Left kidney (tissue), 2 donors: ENCODE results near the gene OPN5. TPM values are rescaled to one million over a fixed set of nuclear protein-coding genes. Genes with fewer than 3 reads are reported as not detected.

Experiments used
- DNase-seq: peaks from one replicate; pipeline ENCODE4 v3.0.0-alpha.2; 2013
- polyA plus RNA-seq: library from polyadenylated mRNA; unstranded; fragments of 120-200 nt; gene quantifications from one replicate; pipeline ENCODE4 v1.2.1, GENCODE V29; 2013; ENCODE audit not compliant: insufficient read length

Gene OPN5
- polyA plus RNA-seq, 1 donor = 1.4 TPM

- DNase-seq = no peak
Observed at GRCh38 chr6:47788498-47788884, 6.7 kb downstream of the OPN5 start.

DNA sequence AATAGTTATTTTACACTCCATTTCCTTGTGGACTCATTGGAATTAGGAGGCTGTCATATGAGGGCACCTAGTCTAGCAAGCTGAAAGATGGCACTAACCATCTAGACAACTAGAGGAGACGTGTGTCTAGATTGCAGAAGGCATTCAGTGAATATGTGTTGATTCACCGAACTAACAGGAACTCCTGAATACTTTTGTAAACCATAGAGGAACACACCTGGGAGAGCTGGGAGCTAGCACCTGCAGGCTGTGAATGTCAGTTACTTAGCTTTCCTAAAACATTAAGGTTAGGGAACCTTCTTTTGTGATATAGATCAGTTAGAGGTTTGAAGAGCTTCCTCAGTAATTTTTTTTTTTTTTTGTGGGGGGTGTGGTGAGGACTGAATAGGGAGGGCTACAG lies 7.7 kb downstream of the OPN5 start:
- no peak for DNase-seq

- no peak for DNase-seq
Observed at GRCh38 chr6:47792216-47792733, 10.4 kb downstream of the OPN5 start.

GRCh38 chr6:47794577-47795135 lies 12.8 kb downstream of the OPN5 start:
- no peak for DNase-seq

- no peak for DNase-seq
Observed at GRCh38 chr6:47801984-47802383, 20.2 kb downstream of the OPN5 start.

DNA sequence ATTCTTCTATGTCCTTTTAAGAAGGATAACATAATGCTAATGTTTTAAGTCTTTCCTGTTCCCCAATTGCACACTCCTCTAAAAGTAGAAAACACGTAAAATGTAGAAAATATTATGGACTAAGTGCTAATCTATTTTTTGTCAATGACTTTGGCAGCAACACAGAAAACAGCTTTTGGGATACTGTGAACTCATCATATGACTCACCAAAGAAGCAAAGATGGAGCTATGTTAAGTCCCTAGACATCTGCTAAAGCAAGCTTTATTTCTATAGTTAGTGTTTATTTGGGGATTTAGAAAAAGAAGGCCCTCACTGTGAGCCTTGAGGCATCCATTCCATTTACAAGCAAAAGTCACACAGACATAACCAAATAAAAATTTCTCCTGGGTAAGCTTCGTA lies 23.0 kb downstream of the OPN5 start:
- no peak for DNase-seq

DNA sequence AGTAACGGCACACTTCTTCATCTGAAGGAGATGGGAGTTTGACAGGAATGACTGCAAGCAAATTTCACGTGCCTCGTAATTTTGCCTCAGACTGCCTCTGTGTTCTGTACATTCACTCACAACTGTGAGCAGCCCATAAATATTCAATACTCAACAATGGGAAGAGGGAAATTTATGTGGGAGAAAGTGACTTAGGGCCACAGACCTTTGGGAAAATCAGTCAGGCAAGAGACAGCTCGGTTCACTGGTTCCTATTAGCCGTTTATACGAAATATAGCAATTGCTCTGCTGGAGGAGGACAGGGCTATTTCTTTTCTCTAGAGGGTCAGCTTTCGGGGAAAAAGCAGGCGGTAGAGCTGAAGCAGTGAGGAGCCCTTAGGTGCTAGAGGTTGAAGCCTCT lies 28.0 kb downstream of the OPN5 start:
- no peak for DNase-seq

DNA sequence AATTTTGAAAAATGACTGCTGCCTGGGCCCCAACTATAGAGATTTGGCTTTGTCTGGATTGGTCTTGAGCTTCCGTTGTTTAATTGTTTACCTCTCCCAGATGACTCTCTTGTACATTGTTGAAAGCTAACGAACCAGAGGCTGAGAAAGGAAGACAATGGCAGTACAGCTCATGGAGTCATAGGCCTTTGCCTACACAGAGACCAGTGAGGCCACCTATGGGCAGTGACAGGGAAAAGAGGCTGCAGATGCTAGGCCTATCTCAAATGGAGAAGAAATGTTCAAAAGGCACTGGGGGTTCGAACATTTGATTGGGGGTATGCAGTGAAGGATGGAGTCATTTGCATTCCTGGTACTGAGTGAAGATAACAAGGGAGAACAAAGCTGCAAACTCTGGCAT lies 29.1 kb downstream of the OPN5 start:
- DNase-seq = no peak

DNA sequence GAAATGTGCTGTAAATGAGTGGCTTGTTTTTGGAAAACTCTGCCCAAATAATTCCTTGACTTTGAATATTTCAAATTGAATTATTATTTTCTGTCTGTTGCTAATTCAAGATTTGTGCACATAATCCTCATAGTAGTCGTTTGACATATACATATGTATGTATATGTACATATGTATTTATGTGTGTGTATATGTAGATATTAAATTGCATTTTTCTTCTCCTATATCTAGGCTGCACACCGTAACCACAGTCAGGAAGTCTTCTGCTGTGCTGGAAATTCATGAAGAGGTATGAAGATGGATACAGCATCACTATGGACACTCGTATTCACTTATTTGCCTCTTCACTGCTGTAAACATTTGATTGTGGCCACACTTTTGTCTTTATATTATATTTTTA lies 29.6 kb downstream of the OPN5 start:
- DNase-seq = no peak

GRCh38 chr6:47817749-47818148 lies 35.9 kb downstream of the OPN5 start:
- DNase-seq = no peak

- DNase-seq = no peak
Observed at GRCh38 chr6:47819461-47819860, 37.6 kb downstream of the OPN5 start.

- DNase-seq = no peak
Observed at GRCh38 chr6:47822856-47823554, 41.2 kb downstream of the OPN5 start.

GRCh38 chr6:47832386-47833100 lies 50.7 kb downstream of the OPN5 start:
- DNase-seq = no peak

GRCh38 chr6:47834196-47834595 lies 52.4 kb downstream of the OPN5 start:
- no peak for DNase-seq

DNA sequence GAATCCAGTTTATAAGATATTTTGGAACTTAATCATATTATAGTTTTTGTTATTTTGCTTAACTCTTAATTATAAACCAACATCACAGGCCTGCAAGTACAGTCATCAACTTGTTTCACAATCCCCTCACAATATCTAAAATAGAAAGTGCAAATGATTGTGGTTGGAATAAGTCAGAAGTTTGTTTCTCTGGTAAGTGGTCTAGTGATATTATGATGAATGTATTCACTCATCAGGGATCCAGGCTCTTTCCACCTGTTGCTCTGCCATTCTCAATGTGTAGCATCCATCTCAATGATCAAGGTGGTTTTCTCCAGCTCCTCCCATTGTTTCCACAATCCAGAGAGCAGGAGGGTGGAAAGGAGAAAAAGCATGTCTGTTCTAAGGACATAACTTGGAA lies 54.2 kb downstream of the OPN5 start:
- no peak for DNase-seq

GRCh38 chr6:47836639-47837038 lies 54.8 kb downstream of the OPN5 start:
- DNase-seq = no peak

DNA sequence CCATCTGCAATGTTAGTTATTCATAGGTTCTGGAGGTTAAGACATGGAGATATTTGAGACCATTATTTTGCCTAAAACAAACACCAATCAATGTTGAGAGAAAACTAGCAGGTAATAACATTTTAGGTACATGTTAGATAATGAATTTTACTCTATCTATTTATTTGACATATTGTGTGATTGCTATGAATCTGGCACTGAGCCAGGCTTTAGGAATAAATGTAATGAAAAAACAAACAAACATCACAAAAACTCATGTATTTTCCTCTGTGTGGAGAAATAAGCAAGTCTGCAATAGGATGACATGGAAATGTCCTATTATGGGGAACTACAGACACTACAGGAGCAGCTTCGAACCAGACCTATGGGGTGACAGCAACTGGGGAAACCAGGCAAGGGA lies 57.8 kb downstream of the OPN5 start:
- DNase-seq = no peak

DNA sequence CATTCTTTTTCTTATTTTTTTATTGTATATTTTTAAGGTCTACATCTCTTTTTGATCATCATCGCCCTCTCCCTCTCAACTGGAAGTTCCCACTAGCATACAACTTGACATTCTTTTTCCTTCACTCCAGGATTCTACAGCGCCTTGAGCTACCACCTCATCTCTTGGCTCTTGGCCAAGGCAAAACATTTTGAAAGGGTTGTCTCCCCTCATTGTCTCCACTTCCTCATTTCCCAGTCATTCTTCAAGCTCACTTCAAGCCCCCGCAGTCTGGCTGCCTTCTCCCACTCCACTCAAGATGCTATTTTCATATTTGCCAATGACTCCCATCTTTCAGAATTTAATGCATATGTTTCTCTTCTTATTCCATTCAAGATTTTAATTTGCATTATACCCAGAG lies 63.0 kb downstream of the OPN5 start:
- no peak for DNase-seq

DNA sequence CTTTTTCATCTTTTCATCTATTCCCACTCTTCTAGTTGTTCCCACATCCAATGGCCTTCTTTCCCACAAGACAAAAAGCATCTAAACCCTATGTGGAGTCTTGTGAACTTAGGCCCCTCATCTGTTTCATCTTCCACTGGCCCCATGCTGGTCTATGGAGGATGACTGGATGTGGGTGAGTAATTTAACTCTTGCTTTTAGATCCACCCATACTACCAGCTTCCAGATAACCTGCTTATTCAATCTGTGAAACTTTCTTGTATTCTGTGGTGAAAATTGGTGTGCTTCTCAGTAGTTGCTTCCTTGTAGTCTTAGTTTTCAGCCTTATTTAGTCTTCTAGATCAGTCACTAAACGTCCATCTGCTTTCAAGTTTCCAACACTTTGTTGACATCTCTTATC lies 64.9 kb downstream of the OPN5 start:
- no peak for DNase-seq

DNA sequence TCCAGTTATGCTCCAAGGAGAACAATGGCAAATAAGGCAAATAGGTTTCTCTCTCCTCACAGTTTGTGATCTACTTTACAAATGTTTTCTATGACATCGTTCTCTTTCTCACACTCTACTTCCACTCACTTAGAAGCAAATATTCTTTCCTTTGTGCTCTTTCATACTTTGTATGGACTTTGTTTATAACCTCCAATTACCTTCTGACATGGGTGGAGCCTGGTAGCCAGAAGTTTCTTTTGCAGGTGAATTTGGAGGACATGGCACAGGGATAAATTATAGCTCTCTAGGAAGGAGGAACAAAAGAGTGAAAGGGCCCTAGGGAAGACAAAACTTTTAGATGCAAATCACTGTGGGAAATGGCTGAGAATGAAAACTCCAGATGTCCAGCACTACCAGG lies 69.3 kb downstream of the OPN5 start:
- DNase-seq = no peak

DNA sequence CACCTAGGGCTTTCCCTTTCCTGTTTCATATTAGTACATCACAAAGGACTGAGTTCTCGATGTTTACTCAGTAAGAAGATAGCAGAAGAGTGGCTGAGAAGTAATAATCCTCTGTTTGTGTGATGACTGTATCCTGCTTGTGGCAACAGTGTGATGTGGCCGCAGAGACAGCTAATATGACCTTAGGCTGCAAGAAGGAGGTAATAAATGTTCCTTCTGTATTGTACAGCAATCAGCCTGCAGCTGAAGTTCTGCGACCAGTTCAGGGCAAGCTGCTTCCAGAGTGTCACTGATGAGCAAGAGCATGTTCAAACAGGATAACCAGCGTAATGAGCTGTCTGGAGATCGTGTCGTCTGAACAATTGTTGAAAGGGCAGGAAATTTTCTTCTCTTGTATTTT lies 70.9 kb downstream of the OPN5 start:
- no peak for DNase-seq

GRCh38 chr6:47853766-47854165 lies 71.9 kb downstream of the OPN5 start:
- DNase-seq = peak; percentile 2

GRCh38 chr6:47854971-47855370 lies 73.1 kb downstream of the OPN5 start:
- no peak for DNase-seq

DNA sequence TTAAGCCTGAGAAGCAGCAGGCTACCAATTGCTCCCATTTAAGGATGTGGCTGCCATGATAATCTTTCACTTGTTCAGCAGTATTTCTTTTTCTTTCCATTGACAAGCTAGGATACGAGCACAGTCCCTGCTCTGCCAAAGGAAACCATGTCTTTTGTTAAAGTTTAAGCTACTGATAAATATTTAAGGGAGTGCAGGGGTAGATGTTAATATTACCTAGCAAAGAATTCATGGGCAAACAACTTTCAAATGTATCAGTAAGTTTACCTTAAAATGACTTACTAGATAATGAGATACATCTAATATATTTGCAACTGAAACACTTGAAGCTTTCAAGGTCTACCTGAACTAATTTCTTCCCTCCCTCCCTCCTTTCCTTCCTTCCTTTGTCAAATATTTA lies 77.3 kb downstream of the OPN5 start:
- peak; percentile 7 for DNase-seq
